HG02763 (cell line): ENCODE measurements around the gene RFC5.
"Not testable (repeated sequence)": the region's sequence is repeated elsewhere in the genome, so short reads cannot be mapped to it uniquely, and the experiment has no call there.

Source experiments
- ATAC-seq: cut with Tn5 transposase; IDR thresholded peaks from one replicate; pipeline ENCODE4 v1.9.1; 2021; ENCODE audit warnings: mild to moderate bottlenecking, moderate library complexity; ENCODE audit not compliant: unreplicated experiment

Gene RFC5

DNA sequence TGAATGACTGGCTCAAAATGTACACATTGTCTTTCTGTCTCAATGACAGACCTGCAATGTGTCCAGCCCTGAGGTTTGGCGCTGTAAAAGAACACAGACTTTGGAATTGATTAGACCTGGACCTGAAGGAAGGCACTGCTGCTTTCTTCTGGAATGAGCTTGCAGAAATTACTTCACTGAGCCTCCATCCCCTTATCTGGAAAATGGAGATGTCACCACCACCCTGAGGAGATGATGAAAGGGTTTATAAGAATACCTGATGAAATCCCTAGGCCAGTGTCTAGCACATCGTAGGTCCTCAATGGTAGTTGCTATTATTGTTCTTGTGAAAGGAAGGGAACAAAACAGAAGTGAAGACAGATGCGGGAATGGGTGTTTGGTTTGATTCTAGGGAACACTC is 54.1 kb downstream of the RFC5 start:
- no peak for ATAC-seq

DNA sequence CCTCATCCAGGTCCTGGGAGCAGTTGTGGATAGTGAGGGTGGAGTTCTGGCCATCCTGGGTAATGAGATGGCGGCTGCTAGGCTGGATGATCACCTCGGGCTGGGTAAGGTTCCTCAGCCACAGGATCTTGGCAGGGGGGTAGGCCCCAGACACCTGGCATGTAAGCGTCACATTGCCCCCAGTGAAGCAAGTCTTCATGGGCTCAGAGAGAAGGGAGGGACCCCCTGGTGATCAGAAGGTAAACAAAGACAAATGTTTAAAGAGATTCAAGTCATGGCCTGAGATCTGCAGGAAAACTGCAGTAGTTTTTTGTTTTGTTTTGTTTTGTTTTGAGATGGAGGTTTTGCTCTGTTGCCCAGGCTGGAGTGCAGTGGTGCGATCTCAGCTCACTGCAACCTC is 57.3 kb downstream of the RFC5 start:
- no peak for ATAC-seq

GRCh38 chr12:118081521-118081920 is 65.0 kb downstream of the RFC5 start:
- ATAC-seq = not testable (repeated sequence)
